HG02759 (cell line): Measurements from ENCODE around the gene CHMP6.

Source experiments
- ATAC-seq: cut with Tn5 transposase; IDR thresholded peaks from one replicate; pipeline ENCODE4 v1.9.1; 2021; ENCODE audit warnings: mild to moderate bottlenecking, moderate library complexity; ENCODE audit not compliant: unreplicated experiment

The CHMP6 gene

GRCh38 chr17:80970762-80971703, 20.6 kb upstream of the CHMP6 start:
- no peak for ATAC-seq

- no peak for ATAC-seq
Observed at GRCh38 chr17:80971704-80972304, 19.8 kb upstream of the CHMP6 start.

GRCh38 chr17:80976701-80977100, 14.9 kb upstream of the CHMP6 start:
- ATAC-seq: no peak

- ATAC-seq: no peak
Observed at GRCh38 chr17:80977172-80977571, 14.5 kb upstream of the CHMP6 start.

- no peak for ATAC-seq
Observed at GRCh38 chr17:80978499-80979497, 12.8 kb upstream of the CHMP6 start.

GRCh38 chr17:80979547-80980378, 11.9 kb upstream of the CHMP6 start:
- no peak for ATAC-seq

GRCh38 chr17:80980397-80981061, 11.1 kb upstream of the CHMP6 start:
- no peak for ATAC-seq

- no peak for ATAC-seq
Observed at GRCh38 chr17:80981062-80981902, 10.4 kb upstream of the CHMP6 start.

GRCh38 chr17:80981929-80982425, 9.7 kb upstream of the CHMP6 start:
- no peak for ATAC-seq

GRCh38 chr17:80982426-80982974, 9.1 kb upstream of the CHMP6 start:
- ATAC-seq: no peak

GRCh38 chr17:80983545-80983944, 8.1 kb upstream of the CHMP6 start:
- no peak for ATAC-seq

- no peak for ATAC-seq
Observed at GRCh38 chr17:80984749-80985148, 6.9 kb upstream of the CHMP6 start.

- no peak for ATAC-seq
Observed at GRCh38 chr17:80986046-80986445, 5.6 kb upstream of the CHMP6 start.

DNA sequence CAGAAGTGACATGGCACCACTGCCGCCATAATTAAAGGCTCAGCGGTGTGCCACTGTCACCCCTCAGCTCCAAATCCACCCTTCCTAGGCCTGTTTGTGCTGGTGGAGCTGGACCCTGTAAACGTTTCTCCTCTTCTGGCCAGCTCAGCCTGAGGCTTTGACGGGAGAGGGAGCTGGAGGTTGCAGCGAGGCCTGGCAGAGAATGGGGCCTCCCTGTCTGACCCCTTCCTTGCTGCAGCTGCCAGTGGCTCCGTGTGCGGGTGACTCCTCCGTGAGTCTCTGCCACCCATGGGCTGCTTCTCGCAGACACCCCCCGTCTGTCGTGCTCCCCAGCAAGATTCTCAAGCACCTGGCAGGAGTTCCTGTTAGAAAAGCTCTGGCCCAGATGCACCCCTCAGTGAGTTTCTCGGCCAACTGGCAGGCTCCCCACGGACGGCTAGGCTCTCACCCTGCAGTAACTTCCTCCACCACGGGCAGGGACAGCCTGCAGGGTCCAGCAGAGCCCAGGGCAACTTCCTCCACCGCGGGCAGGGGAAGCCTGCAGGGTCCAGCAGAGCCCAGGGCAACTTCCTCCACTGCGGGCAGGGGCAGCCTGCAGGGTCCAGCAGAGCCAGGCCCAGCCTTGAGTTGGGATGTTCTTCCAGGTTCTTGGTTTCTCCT, 4.7 kb upstream of the CHMP6 start:
- no peak for ATAC-seq

DNA sequence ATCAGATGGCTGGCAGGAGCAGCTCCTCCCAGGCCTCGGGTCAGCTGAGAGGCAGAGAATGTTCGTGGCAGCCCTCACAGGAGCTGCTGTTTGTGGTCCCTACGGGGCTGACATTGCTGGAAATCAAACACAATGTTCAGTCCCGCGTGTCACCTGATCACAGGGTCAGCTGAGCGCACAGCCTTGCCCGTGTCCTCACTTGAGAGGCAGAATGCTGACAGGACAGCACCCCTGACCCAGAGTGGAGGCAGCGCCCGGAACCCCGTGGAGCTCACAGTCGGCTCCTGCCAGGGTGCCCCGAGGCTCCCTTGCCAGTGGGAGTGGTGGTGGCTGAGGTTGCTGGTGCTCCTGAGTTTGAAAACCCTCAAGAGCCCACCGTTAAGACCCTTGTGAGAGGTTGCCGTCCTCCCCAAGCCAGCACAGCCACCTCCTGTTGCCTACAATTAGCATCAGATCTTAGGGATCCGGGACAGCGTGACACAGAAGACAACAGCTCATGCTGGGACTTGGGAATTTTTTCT, 3.6 kb upstream of the CHMP6 start:
- ATAC-seq: no peak

DNA sequence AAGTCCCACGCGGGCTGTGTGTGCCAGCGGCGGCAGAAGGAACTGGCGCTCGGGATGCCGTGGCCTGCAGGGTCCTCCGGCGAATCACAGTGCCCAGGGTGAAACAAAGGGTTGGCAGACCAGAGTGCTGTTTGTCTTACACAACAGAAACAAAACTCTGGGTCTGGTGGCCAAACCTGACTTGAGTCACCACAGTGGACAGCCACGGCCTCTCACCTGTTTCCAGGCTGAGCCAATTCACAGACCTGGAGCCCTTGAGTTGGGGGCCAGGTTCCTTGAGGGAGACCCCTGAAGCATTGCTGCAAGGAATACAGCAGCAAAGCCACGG, 2.1 kb upstream of the CHMP6 start:
- ATAC-seq: no peak

- ATAC-seq: no peak
Observed at GRCh38 chr17:80990921-80991644, 558 bp upstream of the CHMP6 start.
